Uterus (tissue), 4 donors: Measurements from ENCODE around the gene STIP1. TPM values are rescaled to one million over a fixed set of nuclear protein-coding genes. Genes with fewer than 3 reads are reported as not detected.
"Not testable (repeated sequence)": the region's sequence is repeated elsewhere in the genome, so short reads cannot be mapped to it uniquely, and the experiment has no call there.

Experiments
- DNase-seq, 2 donors: peaks; one replicate each; pipeline ENCODE4 v3.0.0-alpha.2; 2019 to 2020
- H3K27ac ChIP-seq, 2 donors: fragments of 200-600 bp; sonication (generic); 1 replicate in 1 of 2; 2 replicates in 1 of 2; pipeline ENCODE4 v1.5.1; 2016 to 2018
- H3K27me3 ChIP-seq, 2 donors: fragments of 200-600 bp; sonication (generic); one replicate each; pipeline ENCODE4 v1.5.1; 2018 to 2019; ENCODE audit warnings: control low read depth in 1 of 2
- H3K36me3 ChIP-seq, 2 donors: fragments of 200-600 bp; sonication (generic); one replicate each; pipeline ENCODE4 v1.5.1; 2019; ENCODE audit warnings: control low read depth in 1 of 2
- H3K4me1 ChIP-seq, 2 donors: fragments of 200-600 bp; sonication (generic); one replicate each; pipeline ENCODE4 v1.5.1; 2018 to 2019; ENCODE audit warnings: control low read depth in 1 of 2
- H3K4me3 ChIP-seq, 2 donors: fragments of 200-600 bp; sonication (generic); 1 replicate in 1 of 2; 2 replicates in 1 of 2; pipeline ENCODE4 v1.5.1; 2018 to 2019; ENCODE audit warnings: mild to moderate bottlenecking in 1 of 2
- H3K9me3 ChIP-seq, 2 donors: fragments of 200-600 bp; sonication (generic); one replicate each; pipeline ENCODE4 v1.5.1; 2019; ENCODE audit warnings: control low read depth in 1 of 2
- CTCF ChIP-seq, 4 experiments: fragments of 200-600 bp in 2 of 4; fragments of 450-650 bp in 2 of 4; sonication (generic) in 2 of 4; IDR thresholded peaks; one replicate each; pipeline ENCODE4 v1.5.1; 2016 to 2019; ENCODE audit warnings: antibody characterized with exemption in 4 of 4, mild to moderate bottlenecking in 2 of 4, moderate library complexity in 1 of 4
- POLR2A ChIP-seq, 2 donors: fragments of 450-650 bp; IDR thresholded peaks; one replicate each; pipeline ENCODE4 v1.6.1; 2016; ENCODE audit warnings: antibody characterized with exemption in 2 of 2, mild to moderate bottlenecking in 1 of 2, moderate library complexity in 1 of 2
- intact Hi-C: fragments of 100-400 bp; cut with DNase I; formaldehyde crosslinking; loops from one replicate; pipeline ENCODE4 v1.15.1; 2023; ENCODE audit warnings: low total_unique reads
- total RNA-seq, 4 donors: library from RNA; depleted of rRNA in 3 of 4; stranded (reverse); fragments of >200 nt in 3 of 4; gene quantifications; one replicate each; pipeline versions ENCODE4 v1.1.0 to v1.2.4, GENCODE V29; 2014 to 2023
- donor health status: DM: yes; HTN: yes; CAD: no.

Gene STIP1
- total RNA-seq, 4 donors from 2014 or later: 20.9 to 101 (median 83.8) TPM

GRCh38 chr11:64161037-64161436, 24.9 kb upstream of the STIP1 start:
- no peak for TF ChIP-seq CTCF (IDR thresholded peaks at IDR 0.05)
- TF ChIP-seq POLR2A (IDR thresholded peaks at IDR 0.05): no peak
- H3K4me3 ChIP-seq: no peak overlapping the region
- peaks cover 0 to 10% of the 10 kb centered on the region in 2 donors for H3K4me1 ChIP-seq
- H3K27ac ChIP-seq: no peak overlapping the region
- intact Hi-C loops: no loop called here
- H3K27me3 ChIP-seq: no peaks in the 10 kb centered on the region
- H3K36me3 ChIP-seq: no peaks in the 10 kb centered on the region
- no peak for DNase-seq
- no peaks in the 10 kb centered on the region for H3K9me3 ChIP-seq

GRCh38 chr11:64162769-64163168, 23.2 kb upstream of the STIP1 start:
- H3K9me3 ChIP-seq, H3K4me3 ChIP-seq, H3K36me3 ChIP-seq, intact Hi-C loops, DNase-seq, H3K27ac ChIP-seq, H3K27me3 ChIP-seq: not testable (repeated sequence)
- H3K4me1 ChIP-seq: peaks cover 0 to 10% of the 10 kb centered on the region in 2 donors

- Histone ChIP-seq H3K36me3 (no peaks in the 10 kb centered on the region), H3K27ac (no peak overlapping the region), H3K9me3 (no peaks in the 10 kb centered on the region), H3K4me3 (no peak overlapping the region), H3K4me1 (peaks cover 0 to 10% of the 10 kb centered on the region in 2 donors), H3K27me3 (no peaks in the 10 kb centered on the region)
- intact Hi-C loops: no loop called here
- no peak for DNase-seq
- no peak for TF ChIP-seq CTCF (IDR thresholded peaks at IDR 0.05)
- no peak for TF ChIP-seq POLR2A (IDR thresholded peaks at IDR 0.05)
Measured at GRCh38 chr11:64163951-64164350, 22.0 kb upstream of the STIP1 start.

GRCh38 chr11:64164392-64165312, 21.3 kb upstream of the STIP1 start:
- Histone ChIP-seq H3K27me3 (no peaks in the 10 kb centered on the region), H3K36me3 (no peaks in the 10 kb centered on the region), H3K9me3 (no peaks in the 10 kb centered on the region), H3K4me1 (peaks cover 0 to 10% of the 10 kb centered on the region in 2 donors), H3K4me3 (peak overlapping the region; percentile 53 to 63), H3K27ac (peak overlapping the region; percentile 68)
- intact Hi-C loops: no loop called here
- TF ChIP-seq CTCF (IDR thresholded peaks at IDR 0.05): no peak
- TF ChIP-seq POLR2A (IDR thresholded peaks at IDR 0.05): no peak
- DNase-seq: no peak

- Histone ChIP-seq H3K27ac (peak overlapping the region; percentile 68), H3K27me3 (no peaks in the 10 kb centered on the region), H3K36me3 (no peaks in the 10 kb centered on the region), H3K9me3 (no peaks in the 10 kb centered on the region), H3K4me3 (peak overlapping the region; percentile 53 to 63), H3K4me1 (peaks cover 0 to 10% of the 10 kb centered on the region in 2 donors)
- intact Hi-C loops: no loop called here
- TF ChIP-seq CTCF (IDR thresholded peaks at IDR 0.05) (peak in 1 of 4 experiments; percentile 7), POLR2A (IDR thresholded peaks at IDR 0.05) (no peak)
- no peak for DNase-seq
Measured at GRCh38 chr11:64165481-64165841, 20.5 kb upstream of the STIP1 start.
